ENCODE results near the gene ACOX2. TPM values are rescaled to one million over a fixed set of nuclear protein-coding genes. Genes with fewer than 3 reads are reported as not detected.

ACOX2 gene
- total RNA-seq, 1 experiment from 2014 or later: 3.5 TPM

DNA sequence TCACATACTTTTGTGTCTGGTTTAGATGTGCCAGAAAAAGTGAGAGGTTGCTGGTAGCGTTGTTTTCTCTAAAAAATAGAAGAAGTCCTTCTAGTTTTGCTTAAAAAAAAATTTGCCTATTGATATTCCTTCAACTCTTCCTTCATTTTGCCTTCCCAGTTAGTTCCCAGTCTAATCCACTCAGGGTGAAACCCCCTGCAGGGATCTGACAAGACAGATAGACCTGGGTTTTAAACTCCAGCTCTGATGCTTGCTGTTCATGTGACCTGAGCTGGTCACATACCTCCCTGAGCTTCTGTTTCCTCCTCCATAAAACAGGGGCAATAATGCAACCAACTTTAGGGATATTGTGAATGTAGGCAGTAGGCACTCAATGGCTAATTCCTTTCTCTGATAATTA lies 63.7 kb downstream of the ACOX2 start:
- H3K27me3 ChIP-seq (ENCODE audit: insufficient read depth, low read depth): no peaks in the 10 kb centered on the region
- peaks cover 46% of the 10 kb centered on the region for H3F3A ChIP-seq (ENCODE audit: insufficient read depth, low read depth)
- no peaks in the 10 kb centered on the region for H3K9me3 ChIP-seq (ENCODE audit: insufficient read depth, low read depth)
- H3K4me1 ChIP-seq (replicated peaks; ENCODE audit: insufficient read depth): peaks cover 70% of the 10 kb centered on the region
- ChIA-PET POLR2A (ENCODE audit: unreplicated experiment) (interaction anchor here (0.6 kb wide), 1 partner anchor 515 kb away, joined by 8 read pairs; no protein-coding TSS in a partner anchor), CTCF (no interaction called here)
- no peaks in the 10 kb centered on the region for H4K20me1 ChIP-seq (ENCODE audit: insufficient read depth)
- no peak overlapping the region for H3K4me3 ChIP-seq
- H3K4me2 ChIP-seq: peak overlapping the region; percentile 73
- no peak for TF ChIP-seq EZH2 (IDR thresholded peaks at IDR 0.05; ENCODE audit: low read depth)
- TF ChIP-seq, protein P1, sequence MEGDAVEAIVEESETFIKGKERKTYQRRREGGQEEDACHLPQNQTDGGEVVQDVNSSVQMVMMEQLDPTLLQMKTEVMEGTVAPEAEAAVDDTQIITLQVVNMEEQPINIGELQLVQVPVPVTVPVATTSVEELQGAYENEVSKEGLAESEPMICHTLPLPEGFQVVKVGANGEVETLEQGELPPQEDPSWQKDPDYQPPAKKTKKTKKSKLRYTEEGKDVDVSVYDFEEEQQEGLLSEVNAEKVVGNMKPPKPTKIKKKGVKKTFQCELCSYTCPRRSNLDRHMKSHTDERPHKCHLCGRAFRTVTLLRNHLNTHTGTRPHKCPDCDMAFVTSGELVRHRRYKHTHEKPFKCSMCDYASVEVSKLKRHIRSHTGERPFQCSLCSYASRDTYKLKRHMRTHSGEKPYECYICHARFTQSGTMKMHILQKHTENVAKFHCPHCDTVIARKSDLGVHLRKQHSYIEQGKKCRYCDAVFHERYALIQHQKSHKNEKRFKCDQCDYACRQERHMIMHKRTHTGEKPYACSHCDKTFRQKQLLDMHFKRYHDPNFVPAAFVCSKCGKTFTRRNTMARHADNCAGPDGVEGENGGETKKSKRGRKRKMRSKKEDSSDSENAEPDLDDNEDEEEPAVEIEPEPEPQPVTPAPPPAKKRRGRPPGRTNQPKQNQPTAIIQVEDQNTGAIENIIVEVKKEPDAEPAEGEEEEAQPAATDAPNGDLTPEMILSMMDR (conservative IDR thresholded peaks at IDR 0.05): no peak
- no peak overlapping the region for H3K27ac ChIP-seq
- no peaks in the 10 kb centered on the region for H3K9me2 ChIP-seq (ENCODE audit: insufficient read depth)
- H3K36me3 ChIP-seq (ENCODE audit: low read depth): no peaks in the 10 kb centered on the region
- H2AFZ ChIP-seq: no peak overlapping the region
- intact Hi-C loops (cut with micrococcal nuclease; ENCODE audit: unreplicated experiment): loop anchor here (5.0 kb wide), 2 partner anchors 41 to 166 kb away; partner anchors contain the start of genes HTD2, PDHB and RPP14
- no TSS peak for BruUV-seq (replicated peaks)
- H3K79me2 ChIP-seq (ENCODE audit: low read depth): no peaks in the 10 kb centered on the region
- DNase-seq: no peak

DNA sequence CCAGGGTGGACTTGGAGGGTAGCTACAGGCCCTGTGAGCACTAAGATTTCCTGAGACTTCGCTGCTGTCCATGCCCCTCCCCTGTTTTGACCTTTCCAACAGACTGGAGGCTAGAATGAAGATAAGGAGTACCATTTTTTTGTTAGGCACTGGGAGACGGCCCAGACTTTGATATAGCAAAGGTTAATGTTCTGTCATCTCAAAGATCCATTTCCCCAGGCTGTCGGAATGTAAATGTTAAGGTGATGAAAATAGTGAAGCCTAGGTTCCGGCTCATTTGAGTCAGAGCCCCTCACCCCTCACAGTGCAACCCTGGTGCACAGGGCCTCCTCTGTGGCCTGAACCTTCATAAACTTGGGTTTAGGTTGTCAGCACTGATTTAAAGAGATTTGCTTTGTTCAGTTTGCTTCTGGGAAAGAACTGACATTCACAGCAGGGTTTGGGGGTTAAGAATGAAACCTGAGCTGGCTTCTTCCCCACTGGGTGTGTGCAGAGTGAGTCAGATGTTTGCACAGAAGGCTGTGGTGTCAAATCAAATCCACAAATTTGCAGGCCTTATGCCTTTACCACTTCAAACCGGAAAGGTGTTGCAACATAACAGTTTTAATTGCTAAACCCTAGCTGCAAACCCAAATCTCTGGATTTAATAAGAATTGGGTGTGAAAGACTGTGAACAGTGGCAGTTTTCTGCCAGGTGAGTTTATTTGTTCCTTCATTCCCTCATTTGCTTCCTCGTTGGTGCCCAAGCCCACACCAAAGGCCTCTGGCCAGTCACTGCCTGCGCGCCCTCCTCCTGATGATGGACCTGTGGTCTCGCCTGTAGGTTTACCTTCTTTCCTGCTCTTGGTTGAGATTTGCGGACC lies 65.7 kb downstream of the ACOX2 start:
- peak overlapping the region; percentile 83 for H3K27ac ChIP-seq
- ChIA-PET POLR2A (ENCODE audit: unreplicated experiment) (interaction anchor here (0.5 to 0.6 kb wide), 3 partner anchors 8 to 813 kb away, joined by 3 to 4 read pairs (median 3); no protein-coding TSS in a partner anchor), CTCF (interaction anchor here (0.5 kb wide), 1 partner anchor 628 kb away, joined by 12 read pairs; no protein-coding TSS in a partner anchor)
- H3F3A ChIP-seq (ENCODE audit: insufficient read depth, low read depth): peaks cover 46% of the 10 kb centered on the region
- no peaks in the 10 kb centered on the region for H3K79me2 ChIP-seq (ENCODE audit: low read depth)
- no peak for TF ChIP-seq EZH2 (IDR thresholded peaks at IDR 0.05; ENCODE audit: low read depth)
- TF ChIP-seq, protein P1 (conservative IDR thresholded peaks at IDR 0.05): no peak
- H4K20me1 ChIP-seq (ENCODE audit: insufficient read depth): no peaks in the 10 kb centered on the region
- BruUV-seq (replicated peaks): no TSS peak
- H3K4me3 ChIP-seq: peak overlapping the region; percentile 20; the same call in 1 of the 2 replicates
- intact Hi-C loops (cut with micrococcal nuclease; ENCODE audit: unreplicated experiment): loop anchor here (1.0 to 5.0 kb wide), 4 partner anchors 20 to 164 kb away; partner anchors contain the start of genes HTD2, PDHB and RPP14
- H3K27me3 ChIP-seq (ENCODE audit: insufficient read depth, low read depth): no peaks in the 10 kb centered on the region
- H3K36me3 ChIP-seq (ENCODE audit: low read depth): no peaks in the 10 kb centered on the region
- H3K9me3 ChIP-seq (ENCODE audit: insufficient read depth, low read depth): no peaks in the 10 kb centered on the region
- no peak overlapping the region; the same call in 1 of the 2 replicates for H2AFZ ChIP-seq
- H3K9me2 ChIP-seq (ENCODE audit: insufficient read depth): no peaks in the 10 kb centered on the region
- peak; percentile 82 to 98 for DNase-seq
- H3K4me2 ChIP-seq: peak overlapping the region; percentile 73
- peaks cover 78% of the 10 kb centered on the region for H3K4me1 ChIP-seq (replicated peaks; ENCODE audit: insufficient read depth)

DNA sequence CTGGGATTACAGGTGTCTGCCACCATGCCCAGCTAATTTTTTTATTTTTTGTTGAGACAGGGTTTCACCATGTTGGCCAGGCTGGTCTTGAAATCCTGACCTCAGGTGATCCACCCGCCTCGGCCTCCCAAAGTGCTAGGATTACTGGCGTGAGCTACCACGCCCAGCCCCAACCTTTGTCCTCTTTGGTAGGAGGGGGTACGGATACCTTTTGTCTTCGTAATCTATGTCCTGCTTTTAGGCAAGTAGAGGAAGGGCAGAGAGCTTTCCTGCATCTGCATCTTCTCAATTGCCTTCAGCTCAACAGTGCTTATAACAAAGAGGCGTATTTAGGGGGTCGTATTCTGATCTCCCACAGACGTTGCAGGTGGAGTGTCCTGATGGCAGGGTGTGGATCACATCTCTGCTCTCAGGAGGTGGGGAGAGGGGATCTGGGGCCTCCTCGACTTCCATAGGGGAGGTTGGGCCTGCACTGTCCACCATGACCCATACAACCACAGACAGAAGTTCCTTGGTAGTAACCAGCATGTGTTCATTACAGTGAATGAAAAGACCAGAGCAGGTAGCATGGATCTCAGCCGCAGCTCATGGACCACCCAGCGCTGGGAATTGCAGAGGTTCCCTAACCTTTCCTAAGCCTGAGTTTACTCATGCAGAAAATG lies 66.5 kb downstream of the ACOX2 start:
- H3K4me2 ChIP-seq: peak overlapping the region; percentile 64
- peaks cover 80% of the 10 kb centered on the region for H3K4me1 ChIP-seq (replicated peaks; ENCODE audit: insufficient read depth)
- intact Hi-C loops (cut with micrococcal nuclease; ENCODE audit: unreplicated experiment): loop anchor here (1.0 to 5.0 kb wide), 4 partner anchors 21 to 163 kb away; partner anchors contain the start of genes HTD2, PDHB and RPP14
- no peak for TF ChIP-seq EZH2 (IDR thresholded peaks at IDR 0.05; ENCODE audit: low read depth)
- H3K9me2 ChIP-seq (ENCODE audit: insufficient read depth): no peaks in the 10 kb centered on the region
- no peak overlapping the region for H2AFZ ChIP-seq
- no peak for DNase-seq
- H3K27ac ChIP-seq: peak overlapping the region; percentile 83
- no peaks in the 10 kb centered on the region for H3K36me3 ChIP-seq (ENCODE audit: low read depth)
- peak overlapping the region; percentile 6; the same call in 1 of the 2 replicates for H3K4me3 ChIP-seq
- H3F3A ChIP-seq (ENCODE audit: insufficient read depth, low read depth): peaks cover 46% of the 10 kb centered on the region
- H4K20me1 ChIP-seq (ENCODE audit: insufficient read depth): no peaks in the 10 kb centered on the region
- ChIA-PET CTCF (no interaction called here), POLR2A (ENCODE audit: unreplicated experiment) (no interaction called here)
- no peaks in the 10 kb centered on the region for H3K9me3 ChIP-seq (ENCODE audit: insufficient read depth, low read depth)
- BruUV-seq (replicated peaks): no TSS peak
- no peaks in the 10 kb centered on the region for H3K79me2 ChIP-seq (ENCODE audit: low read depth)
- no peaks in the 10 kb centered on the region for H3K27me3 ChIP-seq (ENCODE audit: insufficient read depth, low read depth)
